ENCODE results near the gene SQOR.

Gene SQOR

DNA sequence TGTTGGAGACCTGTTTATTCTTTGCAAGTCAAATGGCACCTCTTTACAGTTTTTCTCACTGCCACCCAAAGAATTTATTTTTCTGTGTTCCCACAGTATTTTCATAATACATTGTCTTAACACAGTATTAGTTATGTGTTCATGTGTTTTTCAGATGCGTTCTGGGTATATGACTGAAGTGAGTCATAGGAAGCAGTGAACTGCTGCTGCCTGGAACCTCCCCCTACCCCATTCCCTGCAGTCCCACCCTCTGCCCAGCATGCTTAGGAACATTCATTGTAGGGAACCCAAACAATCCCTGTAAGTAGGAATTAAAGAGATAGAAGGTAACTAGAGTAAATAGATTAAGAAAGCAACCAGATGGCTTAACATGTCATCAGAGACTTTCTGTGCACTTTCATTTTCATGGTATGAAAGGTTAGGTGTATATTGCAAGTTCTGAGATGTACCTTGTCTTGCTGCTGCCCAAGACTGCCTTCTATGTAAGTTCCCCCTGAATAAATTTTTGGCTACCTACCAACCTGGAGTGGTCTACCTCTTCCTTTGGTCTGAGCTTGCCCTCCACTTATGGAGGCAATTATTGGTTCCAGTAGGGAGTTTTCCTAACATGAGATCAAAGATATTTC lies 21.9 kb upstream of the SQOR start:
- Histone ChIP-seq H3K27ac (no peak overlapping the region), H3K36me3 (ENCODE audit: insufficient read depth, low read length) (no peaks in the 10 kb centered on the region), H3K9me3 (ENCODE audit: low read depth, low read length) (no peaks in the 10 kb centered on the region), H3K9ac (ENCODE audit: insufficient read length) (no peak overlapping the region), H3K4me3 (no peak overlapping the region)
- DNase-seq (ENCODE audit: low read depth, low spot score) = no peak
- TF ChIP-seq EZH2 (IDR thresholded peaks at IDR 0.05) = no peak
- TF ChIP-seq FOXP2 (optimal IDR thresholded peaks at IDR 0.05; ENCODE audit: control extremely low read depth, extremely low read length, insufficient read depth) = no peak
- no peak for TF ChIP-seq POLR2AphosphoS5 (IDR thresholded peaks at IDR 0.05; ENCODE audit: borderline replicate concordance, low read depth, low read length)

DNA sequence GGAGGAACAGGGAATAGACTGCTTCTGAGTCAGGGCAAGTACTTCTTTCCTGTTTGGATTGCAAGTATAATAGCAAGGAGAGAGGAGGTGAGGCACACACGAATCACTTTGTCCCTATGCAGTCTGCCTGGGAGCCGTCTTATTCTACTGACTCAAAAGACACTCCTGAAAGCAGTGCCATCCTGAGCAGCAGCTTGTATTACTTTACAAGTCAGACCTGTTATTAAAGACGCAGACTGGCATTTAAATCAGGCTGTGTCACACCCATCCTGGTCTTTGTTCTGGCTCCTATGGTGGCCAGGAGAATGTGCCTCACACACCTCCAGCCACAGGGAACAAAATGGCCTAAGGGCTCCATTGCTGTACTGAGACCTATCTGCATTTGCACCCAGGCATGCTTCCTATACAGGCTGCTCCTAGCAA lies 17.9 kb upstream of the SQOR start:
- H3K9ac ChIP-seq (ENCODE audit: insufficient read length) = no peak overlapping the region
- H3K36me3 ChIP-seq (ENCODE audit: insufficient read depth, low read length) = no peaks in the 10 kb centered on the region
- no peak overlapping the region for H3K27ac ChIP-seq
- DNase-seq (ENCODE audit: low read depth, low spot score) = no peak
- no peak overlapping the region for H3K4me3 ChIP-seq
- no peaks in the 10 kb centered on the region for H3K9me3 ChIP-seq (ENCODE audit: low read depth, low read length)
- TF ChIP-seq EZH2 (IDR thresholded peaks at IDR 0.05) (no peak), FOXP2 (optimal IDR thresholded peaks at IDR 0.05; ENCODE audit: control extremely low read depth, extremely low read length, insufficient read depth) (no peak), POLR2AphosphoS5 (IDR thresholded peaks at IDR 0.05; ENCODE audit: borderline replicate concordance, low read depth, low read length) (no peak)

DNA sequence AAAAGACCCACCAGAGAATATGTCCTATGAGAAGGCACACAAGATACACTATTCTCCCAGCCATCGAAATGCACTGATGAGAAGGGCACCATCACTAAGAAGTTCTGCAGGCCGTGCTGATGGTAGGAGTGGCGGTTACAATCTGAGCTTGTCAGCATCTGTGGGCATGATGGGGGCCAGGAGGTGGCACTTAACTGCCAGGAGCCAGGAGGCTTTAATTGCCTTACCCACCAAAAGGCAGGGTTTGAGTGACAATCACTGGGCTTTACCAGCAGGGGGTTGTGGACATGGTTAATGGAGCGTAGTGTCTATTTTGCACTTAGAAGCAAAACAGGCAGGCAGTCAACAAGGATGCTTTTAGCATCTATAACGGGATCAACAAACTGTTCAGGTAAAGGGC lies 16.0 kb upstream of the SQOR start:
- H3K9me3 ChIP-seq (ENCODE audit: low read depth, low read length) = no peaks in the 10 kb centered on the region

DNA sequence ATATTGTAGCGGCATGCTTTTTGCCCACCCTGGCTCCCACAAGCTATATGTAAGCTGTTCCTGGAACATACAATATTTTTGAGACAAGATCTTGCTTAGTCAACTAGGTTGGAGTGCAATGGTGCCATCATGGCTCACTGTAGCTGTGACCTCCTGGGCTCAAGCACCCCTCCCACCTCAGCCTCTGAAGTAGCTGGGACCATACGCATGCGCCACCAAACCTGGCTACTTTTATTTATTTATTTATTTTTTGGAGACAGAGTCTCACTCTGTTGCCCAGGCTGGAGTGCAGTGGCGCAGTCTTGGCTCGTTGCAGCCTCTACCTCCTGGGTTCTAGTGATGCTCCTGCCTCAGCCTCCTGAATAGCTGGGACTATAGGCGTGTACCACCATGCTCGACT lies 6.7 kb upstream of the SQOR start:
- Histone ChIP-seq H3K9me3 (ENCODE audit: low read depth, low read length) (no peaks in the 10 kb centered on the region), H3K9ac (ENCODE audit: insufficient read length) (no peak overlapping the region), H3K4me3 (no peak overlapping the region), H3K36me3 (ENCODE audit: insufficient read depth, low read length) (no peaks in the 10 kb centered on the region), H3K27ac (no peak overlapping the region)
- no peak for TF ChIP-seq FOXP2 (optimal IDR thresholded peaks at IDR 0.05; ENCODE audit: control extremely low read depth, extremely low read length, insufficient read depth)
- TF ChIP-seq EZH2 (IDR thresholded peaks at IDR 0.05) = no peak
- no peak for TF ChIP-seq POLR2AphosphoS5 (IDR thresholded peaks at IDR 0.05; ENCODE audit: borderline replicate concordance, low read depth, low read length)
- DNase-seq (ENCODE audit: low read depth, low spot score) = no peak

More for the DNA sequence above, 16.0 kb upstream of the SQOR start:
- H3K4me3 ChIP-seq = no peak overlapping the region
- no peaks in the 10 kb centered on the region for H3K36me3 ChIP-seq (ENCODE audit: insufficient read depth, low read length)
- no peak overlapping the region for H3K9ac ChIP-seq (ENCODE audit: insufficient read length)
- H3K27ac ChIP-seq = no peak overlapping the region
- DNase-seq (ENCODE audit: low read depth, low spot score) = no peak
- TF ChIP-seq POLR2AphosphoS5 (IDR thresholded peaks at IDR 0.05; ENCODE audit: borderline replicate concordance, low read depth, low read length) (no peak), FOXP2 (optimal IDR thresholded peaks at IDR 0.05; ENCODE audit: control extremely low read depth, extremely low read length, insufficient read depth) (no peak), EZH2 (IDR thresholded peaks at IDR 0.05) (no peak)

DNA sequence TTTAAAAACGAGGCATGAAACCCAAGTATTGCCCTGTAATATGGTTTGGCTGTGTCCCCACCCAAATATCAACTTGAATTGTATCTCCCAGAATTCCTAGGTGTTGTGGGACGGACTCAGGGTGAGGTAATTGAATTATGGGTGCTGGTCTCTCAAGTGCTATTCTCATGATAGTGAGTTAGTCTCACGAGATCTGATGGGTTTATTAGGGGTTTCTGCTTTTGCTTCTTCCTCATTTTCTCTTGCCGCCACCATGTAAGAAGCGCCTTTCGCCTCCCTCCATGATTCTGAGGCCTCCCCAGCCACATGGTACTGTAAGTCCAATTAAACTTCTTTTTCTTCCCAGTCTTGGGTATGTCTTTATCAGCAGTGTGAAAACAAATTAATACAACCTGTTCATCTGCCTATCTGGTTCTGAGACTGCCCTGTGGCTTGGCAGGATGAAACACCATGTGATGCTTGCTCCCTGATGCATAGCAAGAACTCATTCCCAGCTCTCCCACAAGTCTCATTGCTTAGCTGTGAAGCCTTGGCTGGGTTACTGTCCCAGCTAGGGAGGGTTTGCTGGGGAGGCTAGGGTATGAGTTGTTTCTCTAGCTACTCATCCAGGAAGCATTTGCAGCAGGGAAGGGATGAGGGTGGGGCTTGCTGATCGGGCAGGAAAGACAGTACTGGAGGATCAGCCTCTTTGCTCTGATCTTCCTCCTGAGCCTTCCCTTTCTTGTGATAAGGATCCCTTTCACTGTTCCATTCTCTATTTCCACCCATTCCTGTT lies 3.7 kb upstream of the SQOR start:
- H3K36me3 ChIP-seq (ENCODE audit: insufficient read depth, low read length) = no peaks in the 10 kb centered on the region
- no peak overlapping the region for H3K4me3 ChIP-seq
- no peak overlapping the region for H3K27ac ChIP-seq
- TF ChIP-seq FOXP2 (optimal IDR thresholded peaks at IDR 0.05; ENCODE audit: control extremely low read depth, extremely low read length, insufficient read depth) (no peak), EZH2 (IDR thresholded peaks at IDR 0.05) (no peak), POLR2AphosphoS5 (IDR thresholded peaks at IDR 0.05; ENCODE audit: borderline replicate concordance, low read depth, low read length) (no peak)
- H3K9me3 ChIP-seq (ENCODE audit: low read depth, low read length) = no peaks in the 10 kb centered on the region
- no peak for DNase-seq (ENCODE audit: low read depth, low spot score)
- no peak overlapping the region for H3K9ac ChIP-seq (ENCODE audit: insufficient read length)

DNA sequence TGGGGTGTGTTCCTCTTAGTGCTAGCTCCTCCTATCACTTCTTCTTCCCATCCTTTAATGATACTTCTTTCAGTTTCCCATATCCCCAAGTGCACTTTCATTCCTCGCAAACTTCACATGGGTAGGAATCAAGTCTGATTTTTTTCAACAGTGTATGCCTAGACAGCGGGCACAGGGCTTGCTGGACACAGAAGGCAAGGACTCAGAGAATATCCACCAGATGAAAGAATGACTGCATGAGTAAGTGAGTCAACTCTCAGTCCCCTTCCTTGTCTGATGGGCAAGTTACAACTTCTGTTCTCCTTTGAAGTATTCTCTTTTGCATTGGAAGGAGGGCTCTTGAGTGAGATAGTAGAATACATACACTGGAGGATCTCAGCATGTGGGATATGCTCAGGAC lies 3.1 kb upstream of the SQOR start:
- no peak overlapping the region for H3K4me3 ChIP-seq
- H3K9me3 ChIP-seq (ENCODE audit: low read depth, low read length) = no peaks in the 10 kb centered on the region
- no peak overlapping the region for H3K9ac ChIP-seq (ENCODE audit: insufficient read length)
- H3K27ac ChIP-seq = no peak overlapping the region
- DNase-seq (ENCODE audit: low read depth, low spot score) = no peak
- H3K36me3 ChIP-seq (ENCODE audit: insufficient read depth, low read length) = no peaks in the 10 kb centered on the region
- TF ChIP-seq FOXP2 (optimal IDR thresholded peaks at IDR 0.05; ENCODE audit: control extremely low read depth, extremely low read length, insufficient read depth) (no peak), EZH2 (IDR thresholded peaks at IDR 0.05) (no peak), POLR2AphosphoS5 (IDR thresholded peaks at IDR 0.05; ENCODE audit: borderline replicate concordance, low read depth, low read length) (no peak)

DNA sequence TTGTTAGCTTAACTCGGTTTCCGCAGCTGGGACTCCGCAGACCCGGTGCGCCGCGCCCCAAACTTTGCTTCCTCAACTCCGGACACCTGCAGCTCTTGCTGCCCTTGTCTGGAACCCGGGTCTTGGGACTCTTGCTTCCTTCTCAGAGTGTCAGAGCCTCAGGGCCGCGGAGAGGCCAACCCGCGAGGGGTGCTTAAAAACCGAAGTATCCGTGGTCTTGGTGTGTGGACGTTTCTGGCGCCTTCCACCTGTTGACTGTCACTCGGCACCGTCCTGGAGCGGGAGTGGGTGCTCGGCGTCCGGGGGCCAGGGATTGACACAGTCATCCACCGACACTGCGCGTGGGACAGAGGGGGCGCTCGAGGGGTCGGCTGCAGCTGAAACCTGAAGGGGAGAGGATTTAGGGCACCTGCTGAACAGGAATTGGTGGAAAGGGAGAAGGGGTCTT lies 386 bp downstream of the SQOR start:
- DNase-seq (ENCODE audit: low read depth, low spot score) = no peak
- Histone ChIP-seq H3K4me3 (no peak overlapping the region), H3K9ac (ENCODE audit: insufficient read length) (no peak overlapping the region), H3K9me3 (ENCODE audit: low read depth, low read length) (no peaks in the 10 kb centered on the region), H3K27ac (no peak overlapping the region), H3K36me3 (ENCODE audit: insufficient read depth, low read length) (no peaks in the 10 kb centered on the region)
- TF ChIP-seq EZH2 (IDR thresholded peaks at IDR 0.05) (no peak), POLR2AphosphoS5 (IDR thresholded peaks at IDR 0.05; ENCODE audit: borderline replicate concordance, low read depth, low read length) (no peak), FOXP2 (optimal IDR thresholded peaks at IDR 0.05; ENCODE audit: control extremely low read depth, extremely low read length, insufficient read depth) (no peak)

DNA sequence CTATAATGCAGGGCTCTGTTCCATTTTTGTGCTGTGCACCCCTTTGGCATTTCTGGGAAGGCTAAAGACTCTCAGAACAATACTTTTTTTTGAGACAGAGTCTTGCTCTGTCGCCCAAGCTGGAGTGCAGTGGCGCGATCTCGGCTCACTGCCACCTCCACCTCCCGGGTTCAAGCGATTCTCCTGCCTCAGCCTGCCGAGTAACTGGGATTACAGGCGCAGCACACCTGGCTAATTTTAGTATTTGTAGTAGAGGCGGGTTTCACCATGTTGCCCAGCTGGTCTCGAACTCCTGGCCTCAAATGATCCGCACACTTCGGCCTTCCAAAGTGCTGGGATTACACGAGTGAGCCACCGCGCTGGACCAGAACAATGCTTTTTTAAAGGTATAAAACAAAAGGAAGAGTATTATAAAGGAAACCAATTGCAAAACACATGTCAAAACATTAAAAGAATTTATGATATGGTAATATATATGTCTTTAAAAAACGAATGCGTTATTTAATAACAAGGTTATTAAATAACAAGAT lies 999 bp downstream of the SQOR start:
- Histone ChIP-seq H3K9ac (ENCODE audit: insufficient read length) (no peak overlapping the region), H3K36me3 (ENCODE audit: insufficient read depth, low read length) (no peaks in the 10 kb centered on the region), H3K27ac (no peak overlapping the region), H3K9me3 (ENCODE audit: low read depth, low read length) (no peaks in the 10 kb centered on the region), H3K4me3 (no peak overlapping the region)
- no peak for TF ChIP-seq EZH2 (IDR thresholded peaks at IDR 0.05)
- no peak for TF ChIP-seq FOXP2 (optimal IDR thresholded peaks at IDR 0.05; ENCODE audit: control extremely low read depth, extremely low read length, insufficient read depth)
- TF ChIP-seq POLR2AphosphoS5 (IDR thresholded peaks at IDR 0.05; ENCODE audit: borderline replicate concordance, low read depth, low read length) = no peak
- DNase-seq (ENCODE audit: low read depth, low spot score) = no peak

Data from SK-N-MC (cell line).